ENCODE measurements around the gene NBPF1. TPM values are rescaled to one million over a fixed set of nuclear protein-coding genes. Genes with fewer than 3 reads are reported as not detected.
"Not testable (repeated sequence)": the region's sequence is repeated elsewhere in the genome, so short reads cannot be mapped to it uniquely, and the experiment has no call there.

NBPF1 gene
- 28.3 and 36.9 TPM in 2 replicates for polyA plus RNA-seq (2011; rRNA removed)
- polyA minus RNA-seq (2011; rRNA and poly(A)+ RNA removed): 40.7 and 48.8 TPM in 2 replicates

DNA sequence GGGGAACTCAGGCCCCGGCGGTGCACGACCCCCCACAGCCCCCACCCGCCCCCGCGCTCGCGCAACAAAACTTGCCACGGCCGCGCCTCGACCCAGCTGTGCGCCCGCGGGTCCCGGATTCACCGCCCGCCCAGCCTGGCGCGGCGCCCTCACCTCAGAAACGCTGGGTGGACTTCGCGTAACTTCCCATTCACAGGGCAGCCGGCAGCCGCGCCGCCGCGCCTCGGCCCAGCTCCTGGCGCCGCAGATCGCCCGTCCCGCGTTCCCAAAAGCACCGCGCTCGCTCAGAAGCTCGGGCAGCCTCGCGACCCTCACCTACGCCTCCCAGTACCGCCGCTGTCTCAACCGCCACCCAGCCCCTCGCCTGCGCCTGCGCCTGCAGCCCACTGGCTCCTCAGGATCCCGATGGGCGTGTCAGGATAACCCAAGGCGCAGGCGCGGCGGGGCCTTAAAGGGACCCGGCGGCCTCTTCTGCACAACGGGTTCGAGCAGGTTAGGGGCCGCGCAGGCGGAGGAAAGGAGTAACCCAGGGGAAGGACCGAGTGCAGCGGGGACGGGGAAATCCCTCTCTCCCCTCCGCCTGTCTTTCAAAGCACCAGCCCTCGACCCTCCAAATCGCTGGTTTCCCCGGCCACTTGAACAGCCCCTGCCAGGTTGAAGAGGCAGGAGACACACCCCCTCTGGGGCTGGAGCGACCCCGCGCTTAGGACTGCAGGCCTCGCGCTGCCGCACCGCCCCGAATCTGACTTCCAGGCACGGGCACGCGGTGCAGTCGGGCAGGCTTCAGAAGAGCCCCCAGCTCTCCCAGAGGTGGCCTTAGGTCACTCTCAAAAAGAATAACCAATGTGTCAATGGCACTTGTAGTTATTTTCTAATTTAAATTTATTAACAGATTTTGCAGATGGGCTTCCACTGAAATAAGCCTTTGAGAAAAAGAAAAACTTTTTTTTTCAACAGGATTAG, at the start of gene NBPF1:
TSS of gene NBPF1 (minus strand) at position 380 of the 963 bp plus-strand sequence.
- peaks cover 5% of the 10 kb centered on the region for H3K36me3 ChIP-seq (ENCODE audit: control insufficient read depth, insufficient read depth, low read length)
- H3K27me3 ChIP-seq (ENCODE audit: control insufficient read depth, insufficient read depth, low read length): no peaks in the 10 kb centered on the region
- POLR2A ChIA-PET: interaction anchor here (0.6 kb wide), 1 partner anchor 1649 kb away, joined by 14 read pairs; no protein-coding TSS in a partner anchor
- peak within 1 kb of the TSS; percentile 75 for H3K4me3 ChIP-seq (ENCODE audit: low read depth, low read length)
- CTCF ChIA-PET: interaction anchor here (0.9 to 6.5 kb wide), 11 partner anchors 10 to 338 kb away, joined by 3 to 92 read pairs (median 4); no protein-coding TSS in a partner anchor
- DNase-seq (ENCODE audit: low read depth): peak; percentile 73
- TF ChIP-seq, protein P1, sequence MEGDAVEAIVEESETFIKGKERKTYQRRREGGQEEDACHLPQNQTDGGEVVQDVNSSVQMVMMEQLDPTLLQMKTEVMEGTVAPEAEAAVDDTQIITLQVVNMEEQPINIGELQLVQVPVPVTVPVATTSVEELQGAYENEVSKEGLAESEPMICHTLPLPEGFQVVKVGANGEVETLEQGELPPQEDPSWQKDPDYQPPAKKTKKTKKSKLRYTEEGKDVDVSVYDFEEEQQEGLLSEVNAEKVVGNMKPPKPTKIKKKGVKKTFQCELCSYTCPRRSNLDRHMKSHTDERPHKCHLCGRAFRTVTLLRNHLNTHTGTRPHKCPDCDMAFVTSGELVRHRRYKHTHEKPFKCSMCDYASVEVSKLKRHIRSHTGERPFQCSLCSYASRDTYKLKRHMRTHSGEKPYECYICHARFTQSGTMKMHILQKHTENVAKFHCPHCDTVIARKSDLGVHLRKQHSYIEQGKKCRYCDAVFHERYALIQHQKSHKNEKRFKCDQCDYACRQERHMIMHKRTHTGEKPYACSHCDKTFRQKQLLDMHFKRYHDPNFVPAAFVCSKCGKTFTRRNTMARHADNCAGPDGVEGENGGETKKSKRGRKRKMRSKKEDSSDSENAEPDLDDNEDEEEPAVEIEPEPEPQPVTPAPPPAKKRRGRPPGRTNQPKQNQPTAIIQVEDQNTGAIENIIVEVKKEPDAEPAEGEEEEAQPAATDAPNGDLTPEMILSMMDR (IDR thresholded peaks at IDR 0.05; ENCODE audit: insufficient read depth, low read depth, low read length): peak; percentile 11; the same call in 1 of the 2 replicates

DNA sequence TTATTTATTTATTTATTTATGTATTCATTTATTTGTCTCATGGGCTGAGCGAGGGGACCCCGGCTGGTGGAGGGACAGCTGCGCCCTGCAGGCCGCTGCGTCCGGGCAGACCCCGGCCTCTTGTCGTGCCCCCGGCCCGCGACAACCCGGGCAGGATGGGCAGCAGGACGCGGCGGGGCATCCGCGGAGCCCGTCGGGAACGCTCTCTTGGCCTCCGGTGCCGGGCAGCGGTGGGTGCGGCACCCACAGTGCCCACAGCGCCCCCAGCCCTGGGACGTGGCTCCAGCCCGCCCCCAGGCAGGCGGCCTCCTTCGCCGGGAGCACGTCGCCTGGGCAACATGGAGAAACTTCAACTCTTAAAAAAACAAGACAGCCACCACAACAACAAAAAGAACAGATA, 44.9 kb upstream of the NBPF1 start:
- H3K4me3 ChIP-seq (ENCODE audit: low read depth, low read length); POLR2A ChIA-PET; H3K27me3 ChIP-seq (ENCODE audit: control insufficient read depth, insufficient read depth, low read length); CTCF ChIA-PET; H3K36me3 ChIP-seq (ENCODE audit: control insufficient read depth, insufficient read depth, low read length); DNase-seq (ENCODE audit: low read depth): not testable (repeated sequence)

- CTCF ChIA-PET; POLR2A ChIA-PET; H3K4me3 ChIP-seq (ENCODE audit: low read depth, low read length); H3K36me3 ChIP-seq (ENCODE audit: control insufficient read depth, insufficient read depth, low read length); H3K27me3 ChIP-seq (ENCODE audit: control insufficient read depth, insufficient read depth, low read length); DNase-seq (ENCODE audit: low read depth): not testable (repeated sequence)
Measured at GRCh38 chr1:16656981-16657683, 43.8 kb upstream of the NBPF1 start.

GRCh38 chr1:16656574-16656973, 43.2 kb upstream of the NBPF1 start:
- POLR2A ChIA-PET; H3K27me3 ChIP-seq (ENCODE audit: control insufficient read depth, insufficient read depth, low read length); DNase-seq (ENCODE audit: low read depth); H3K4me3 ChIP-seq (ENCODE audit: low read depth, low read length); H3K36me3 ChIP-seq (ENCODE audit: control insufficient read depth, insufficient read depth, low read length); CTCF ChIA-PET: not testable (repeated sequence)

DNA sequence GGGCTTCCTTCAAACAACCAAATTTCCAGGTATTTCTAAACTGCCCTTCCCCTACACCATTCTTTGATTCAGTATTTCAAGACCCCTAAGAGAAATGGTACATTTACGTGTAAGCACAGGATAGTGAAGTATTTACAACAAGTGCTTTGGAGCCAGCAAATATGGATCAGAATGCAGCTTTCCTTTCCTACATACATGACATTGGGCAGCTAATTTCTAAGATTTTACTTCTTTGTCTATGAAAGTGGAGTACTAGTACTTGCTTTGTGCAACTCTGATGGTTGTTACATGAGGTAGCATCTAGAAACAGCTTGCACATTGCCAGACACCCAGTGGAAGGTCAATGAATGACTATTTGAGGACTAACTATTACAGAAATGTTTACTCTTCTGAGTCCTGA, 38.2 kb upstream of the NBPF1 start:
- CTCF ChIA-PET; H3K36me3 ChIP-seq (ENCODE audit: control insufficient read depth, insufficient read depth, low read length); POLR2A ChIA-PET; H3K4me3 ChIP-seq (ENCODE audit: low read depth, low read length); H3K27me3 ChIP-seq (ENCODE audit: control insufficient read depth, insufficient read depth, low read length); DNase-seq (ENCODE audit: low read depth): not testable (repeated sequence)

GRCh38 chr1:16649960-16650359, 36.6 kb upstream of the NBPF1 start:
- H3K27me3 ChIP-seq (ENCODE audit: control insufficient read depth, insufficient read depth, low read length); CTCF ChIA-PET; DNase-seq (ENCODE audit: low read depth); POLR2A ChIA-PET; H3K36me3 ChIP-seq (ENCODE audit: control insufficient read depth, insufficient read depth, low read length); H3K4me3 ChIP-seq (ENCODE audit: low read depth, low read length): not testable (repeated sequence)

- H3K4me3 ChIP-seq (ENCODE audit: low read depth, low read length): not testable (repeated sequence)
Measured at GRCh38 chr1:16649390-16649789, 36.0 kb upstream of the NBPF1 start.

GRCh38 chr1:16648756-16649155, 35.4 kb upstream of the NBPF1 start:
- H3K27me3 ChIP-seq (ENCODE audit: control insufficient read depth, insufficient read depth, low read length); H3K4me3 ChIP-seq (ENCODE audit: low read depth, low read length); DNase-seq (ENCODE audit: low read depth); CTCF ChIA-PET; H3K36me3 ChIP-seq (ENCODE audit: control insufficient read depth, insufficient read depth, low read length); POLR2A ChIA-PET: not testable (repeated sequence)

More at GRCh38 chr1:16649390-16649789, 36.0 kb upstream of the NBPF1 start:
- H3K36me3 ChIP-seq (ENCODE audit: control insufficient read depth, insufficient read depth, low read length); DNase-seq (ENCODE audit: low read depth); H3K27me3 ChIP-seq (ENCODE audit: control insufficient read depth, insufficient read depth, low read length); POLR2A ChIA-PET; CTCF ChIA-PET: not testable (repeated sequence)

- H3K36me3 ChIP-seq (ENCODE audit: control insufficient read depth, insufficient read depth, low read length); DNase-seq (ENCODE audit: low read depth); CTCF ChIA-PET; H3K4me3 ChIP-seq (ENCODE audit: low read depth, low read length); POLR2A ChIA-PET; H3K27me3 ChIP-seq (ENCODE audit: control insufficient read depth, insufficient read depth, low read length): not testable (repeated sequence)
Measured at GRCh38 chr1:16648250-16648649, 34.9 kb upstream of the NBPF1 start.

GRCh38 chr1:16647179-16648176, 34.1 kb upstream of the NBPF1 start:
- H3K4me3 ChIP-seq (ENCODE audit: low read depth, low read length); DNase-seq (ENCODE audit: low read depth); H3K27me3 ChIP-seq (ENCODE audit: control insufficient read depth, insufficient read depth, low read length); CTCF ChIA-PET; POLR2A ChIA-PET; H3K36me3 ChIP-seq (ENCODE audit: control insufficient read depth, insufficient read depth, low read length): not testable (repeated sequence)

DNA sequence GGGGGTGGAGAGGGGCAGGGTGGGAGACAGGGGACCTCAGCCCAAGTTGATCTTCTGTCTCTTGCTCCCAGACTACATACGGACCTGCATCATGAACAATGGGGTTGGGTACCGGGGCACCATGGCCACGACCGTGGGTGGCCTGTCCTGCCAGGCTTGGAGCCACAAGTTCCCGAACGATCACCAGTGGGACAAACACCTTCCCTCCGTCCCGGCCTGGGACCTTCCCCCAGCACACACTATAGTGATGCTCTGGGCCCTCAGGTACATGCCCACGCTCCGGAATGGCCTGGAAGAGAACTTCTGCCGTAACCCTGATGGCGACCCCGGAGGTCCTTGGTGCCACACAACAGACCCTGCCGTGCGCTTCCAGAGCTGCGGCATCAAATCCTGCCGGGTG, 33.4 kb upstream of the NBPF1 start:
- DNase-seq (ENCODE audit: low read depth); H3K36me3 ChIP-seq (ENCODE audit: control insufficient read depth, insufficient read depth, low read length); POLR2A ChIA-PET; H3K4me3 ChIP-seq (ENCODE audit: low read depth, low read length); CTCF ChIA-PET; H3K27me3 ChIP-seq (ENCODE audit: control insufficient read depth, insufficient read depth, low read length): not testable (repeated sequence)

Measured in BJ (cell line).